HCT116 (cell line): ENCODE results near the gene FAM221B. TPM values are rescaled to one million over a fixed set of nuclear protein-coding genes. Genes with fewer than 3 reads are reported as not detected.

Source experiments
- ATAC-seq: fragments of 200-7000 bp; cut with Tn5 transposase; 2 replicates; pipeline ENCODE4 v1.9.1; 2020; ENCODE audit warnings: mild to moderate bottlenecking, moderate library complexity
- BruUV-seq: library from RNA; stranded (reverse); fragments of 400-500 nt; replicated peaks from 2 replicates; lab custom pipeline; 2021; lab: Mats Ljungman, UMichigan
- CTCF ChIA-PET: fragments of 300-600 bp; sonication (Branson Sonifier 250); formaldehyde crosslinking; loops from one replicate; lab custom pipeline; 2021; ENCODE audit warnings: antibody characterized with exemption; lab: Charles Lee
- POLR2A ChIA-PET: fragments of 300-600, 350-600 bp; sonication (Branson Sonifier 250); formaldehyde crosslinking; loops from one replicate; lab custom pipeline; 2021; ENCODE audit warnings: antibody characterized with exemption; lab: Charles Lee
- RAD21 ChIA-PET, 2 experiments: fragments of 300-600 bp; sonication (Branson Sonifier 250); formaldehyde crosslinking; loops; one replicate each; lab custom pipeline; 2023; ENCODE audit warnings: low total read pairs in 2 of 2; ENCODE audit not compliant: uncharacterized antibody in 2 of 2, unreplicated experiment in 2 of 2, low non-redundant PET in 1 of 2; lab: Charles Lee
- DNase-seq: peaks from one replicate; pipeline ENCODE4 v3.0.0-alpha.2; 2010; ENCODE audit warnings: low read depth, low spot score
- H2AFZ ChIP-seq: fragments of 200-600 bp; shearing (Covaris generic), sonication (generic); 2 replicates; pipeline ENCODE4 v1.6.1; 2017; ENCODE audit warnings: low read depth, mixed run types, mixed read lengths, antibody characterized with exemption, low read length; ENCODE audit not compliant: poor library complexity, severe bottlenecking
- H3K27ac ChIP-seq: 2 replicates; pipeline ENCODE4 v1.5.1; 2012; ENCODE audit warnings: low read depth, low read length
- H3K27me3 ChIP-seq: fragments of 200-600 bp; sonication (generic); 2 replicates; pipeline ENCODE4 v1.6.1; 2016; ENCODE audit warnings: mixed run types, low read length, mixed read lengths; ENCODE audit not compliant: insufficient read depth
- H3K36me3 ChIP-seq, 2 experiments: fragments of 200-500 bp in 1 of 2; fragments of 200-600 bp in 1 of 2; sonication (Bioruptor generic) in 1 of 2; sonication (generic) in 1 of 2; 2 replicates each; pipeline versions ENCODE4 v1.5.1 to v1.6.1; 2014 to 2016; ENCODE audit warnings: low read length in 2 of 2, inconsistent platforms in 1 of 2, mixed read lengths in 1 of 2, mixed run types in 1 of 2; ENCODE audit not compliant: insufficient read depth in 2 of 2, control insufficient read depth in 1 of 2
- H3K4me1 ChIP-seq, 2 experiments: fragments of 200-600 bp in 1 of 2; sonication (generic) in 1 of 2; 2 replicates each; pipeline versions ENCODE4 v1.5.1 to v1.6.1; 2012 to 2017; ENCODE audit warnings: low read length in 2 of 2, inconsistent platforms in 1 of 2, mild to moderate bottlenecking in 1 of 2, mixed read lengths in 1 of 2, mixed run types in 1 of 2, moderate library complexity in 1 of 2; ENCODE audit not compliant: insufficient read depth in 2 of 2, control insufficient read depth in 1 of 2
- H3K4me2 ChIP-seq: fragments of 200-600 bp; sonication (generic); 2 replicates; pipeline ENCODE4 v1.6.1; 2017; ENCODE audit warnings: mixed run types, low read length, mixed read lengths
- H3K4me3 ChIP-seq, 2 experiments: fragments of 200-600 bp in 1 of 2; sonication (generic) in 1 of 2; replicated peaks in 1 of 2; 2 replicates each; pipeline ENCODE4 v1.5.1; 2011 to 2016; ENCODE audit warnings: low read length in 2 of 2, control low read depth in 1 of 2, low read depth in 1 of 2, mild to moderate bottlenecking in 1 of 2, mixed read lengths in 1 of 2, mixed run types in 1 of 2
- H3K79me2 ChIP-seq: fragments of 200-600 bp; sonication (generic); 2 replicates; pipeline ENCODE4 v1.6.1; 2017; ENCODE audit warnings: mild to moderate bottlenecking, mixed run types, low read length, moderate library complexity, mixed read lengths; ENCODE audit not compliant: insufficient read depth
- H3K9ac ChIP-seq: fragments of 200-600 bp; sonication (generic); 2 replicates; pipeline ENCODE4 v1.6.1; 2016; ENCODE audit warnings: low read length, mixed read lengths
- H3K9me2 ChIP-seq: fragments of 200-600 bp; sonication (generic), shearing (Covaris generic); 2 replicates; pipeline ENCODE4 v1.6.1; 2017; ENCODE audit warnings: mixed run types, mild to moderate bottlenecking, moderate library complexity; ENCODE audit not compliant: insufficient read depth
- H3K9me3 ChIP-seq, 2 experiments: fragments of 200-500 bp in 1 of 2; fragments of 200-600 bp in 1 of 2; sonication (Bioruptor generic) in 1 of 2; sonication (generic) in 1 of 2; 2 replicates each; pipeline ENCODE4 v1.6.1; 2014 to 2017; ENCODE audit warnings: low read length in 2 of 2, mixed read lengths in 2 of 2, inconsistent platforms in 1 of 2, low read depth in 1 of 2, mild to moderate bottlenecking in 1 of 2, mixed run types in 1 of 2, moderate library complexity in 1 of 2; ENCODE audit not compliant: control insufficient read depth in 1 of 2, insufficient read depth in 1 of 2
- H4K20me1 ChIP-seq: fragments of 200-600 bp; sonication (generic), shearing (Covaris generic); 2 replicates; pipeline ENCODE4 v1.6.1; 2017; ENCODE audit warnings: mixed run types, mild to moderate bottlenecking, moderate library complexity; ENCODE audit not compliant: insufficient read depth
- CBX3 ChIP-seq: IDR thresholded peaks from 2 replicates; pipeline ENCODE4 v1.6.1; 2012; ENCODE audit warnings: low read depth
- CEBPB ChIP-seq: IDR thresholded peaks from 2 replicates; pipeline ENCODE4 v1.6.1; 2012; ENCODE audit warnings: low read depth
- EZH2 ChIP-seq: fragments of 200-600 bp; sonication (generic); IDR thresholded peaks from 2 replicates; pipeline ENCODE4 v1.6.1; 2017; ENCODE audit warnings: antibody characterized with exemption, mixed run types
- EZH2phosphoT487 ChIP-seq: fragments of 200-600 bp; IDR thresholded peaks from 2 replicates; pipeline ENCODE4 v1.6.1; 2018; ENCODE audit warnings: antibody characterized with exemption, borderline replicate concordance
- JUND ChIP-seq: IDR thresholded peaks from 2 replicates; pipeline ENCODE4 v1.6.1; 2012
- MAX ChIP-seq: IDR thresholded peaks from 2 replicates; pipeline ENCODE4 v1.6.1; 2012
- RAD21 ChIP-seq: IDR thresholded peaks from 2 replicates; pipeline ENCODE4 v1.6.1; 2012; ENCODE audit warnings: low read depth, mild to moderate bottlenecking
- REST ChIP-seq: IDR thresholded peaks from 2 replicates; pipeline ENCODE4 v1.6.1; 2012; ENCODE audit warnings: low read depth
- SP1 ChIP-seq: IDR thresholded peaks from 2 replicates; pipeline ENCODE4 v1.6.1; 2012; ENCODE audit warnings: low read depth
- YY1 ChIP-seq: IDR thresholded peaks from 2 replicates; pipeline ENCODE4 v1.6.1; 2011; ENCODE audit warnings: low read length, low read depth, moderate library complexity, mild to moderate bottlenecking; ENCODE audit not compliant: insufficient replicate concordance; ENCODE audit errors: extremely low read depth
- ZNF274 ChIP-seq: fragments of 200-500 bp; sonication (Bioruptor generic); IDR thresholded peaks from 2 replicates; pipeline ENCODE4 v1.6.1; 2014; ENCODE audit warnings: mild to moderate bottlenecking, low read depth, low read length, inconsistent platforms
- intact Hi-C: fragments of 100-400 bp; cut with micrococcal nuclease; formaldehyde crosslinking; loops from 2 replicates; pipeline ENCODE4 v1.10.0; 2022
- total RNA-seq: library from RNA; stranded (reverse); gene quantifications from one replicate; pipeline ENCODE4 v1.2.1, GENCODE V29; 2021; ENCODE audit not compliant: unreplicated experiment

The FAM221B gene
- total RNA-seq, 1 experiment from 2014 or later = not detected

GRCh38 chr9:35795695-35796094 lies 32.8 kb downstream of the FAM221B start:
- intact Hi-C loops = no loop called here
- Histone ChIP-seq H3K4me1 (peaks cover 0 to 27% of the 10 kb centered on the region in 2 experiments; a peak in 2 of 4 replicates), H3K4me2 (peak overlapping the region; percentile 25; the same call in 1 of the 2 replicates), H3K27me3 (no peaks in the 10 kb centered on the region), H3K9me2 (no peaks in the 10 kb centered on the region), H4K20me1 (no peaks in the 10 kb centered on the region), H3K79me2 (no peaks in the 10 kb centered on the region), H2AFZ (no peak overlapping the region), H3K9ac (no peak overlapping the region), H3K4me3 (no peak overlapping the region), H3K27ac (no peak overlapping the region), H3K9me3 (no peaks in the 10 kb centered on the region), H3K36me3 (0 out of 4 replicates have a peak, but pooled peaks cover 0 to under 1% of the 10 kb centered on the region in 2 experiments)
- ATAC-seq (0 out of 2 replicates have a peak, but pooled peaks have one; percentile 58), DNase-seq (no peak)
- POLR2A ChIA-PET = no interaction called here
- RAD21 ChIA-PET = no interaction called here
- BruUV-seq = no TSS peak
- TF ChIP-seq MAX (no peak), SP1 (no peak), REST (no peak), ZNF274 (no peak), RAD21 (no peak), CBX3 (no peak), CEBPB (no peak), EZH2phosphoT487 (no peak), EZH2 (no peak), JUND (no peak), YY1 (no peak)
- CTCF ChIA-PET = no interaction called here
